Measurements from ENCODE around the gene SMYD4. TPM values are rescaled to one million over a fixed set of nuclear protein-coding genes. Genes with fewer than 3 reads are reported as not detected.
"Not testable (repeated sequence)": the region's sequence is repeated elsewhere in the genome, so short reads cannot be mapped to it uniquely, and the experiment has no call there.

SMYD4 gene, protein sequence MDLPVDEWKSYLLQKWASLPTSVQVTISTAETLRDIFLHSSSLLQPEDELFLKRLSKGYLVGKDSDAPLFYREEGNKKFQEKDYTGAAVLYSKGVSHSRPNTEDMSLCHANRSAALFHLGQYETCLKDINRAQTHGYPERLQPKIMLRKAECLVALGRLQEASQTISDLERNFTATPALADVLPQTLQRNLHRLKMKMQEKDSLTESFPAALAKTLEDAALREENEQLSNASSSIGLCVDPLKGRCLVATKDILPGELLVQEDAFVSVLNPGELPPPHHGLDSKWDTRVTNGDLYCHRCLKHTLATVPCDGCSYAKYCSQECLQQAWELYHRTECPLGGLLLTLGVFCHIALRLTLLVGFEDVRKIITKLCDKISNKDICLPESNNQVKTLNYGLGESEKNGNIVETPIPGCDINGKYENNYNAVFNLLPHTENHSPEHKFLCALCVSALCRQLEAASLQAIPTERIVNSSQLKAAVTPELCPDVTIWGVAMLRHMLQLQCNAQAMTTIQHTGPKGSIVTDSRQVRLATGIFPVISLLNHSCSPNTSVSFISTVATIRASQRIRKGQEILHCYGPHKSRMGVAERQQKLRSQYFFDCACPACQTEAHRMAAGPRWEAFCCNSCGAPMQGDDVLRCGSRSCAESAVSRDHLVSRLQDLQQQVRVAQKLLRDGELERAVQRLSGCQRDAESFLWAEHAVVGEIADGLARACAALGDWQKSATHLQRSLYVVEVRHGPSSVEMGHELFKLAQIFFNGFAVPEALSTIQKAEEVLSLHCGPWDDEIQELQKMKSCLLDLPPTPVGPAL
- 39.8 and 40.9 TPM in 2 replicates for total RNA-seq

DNA sequence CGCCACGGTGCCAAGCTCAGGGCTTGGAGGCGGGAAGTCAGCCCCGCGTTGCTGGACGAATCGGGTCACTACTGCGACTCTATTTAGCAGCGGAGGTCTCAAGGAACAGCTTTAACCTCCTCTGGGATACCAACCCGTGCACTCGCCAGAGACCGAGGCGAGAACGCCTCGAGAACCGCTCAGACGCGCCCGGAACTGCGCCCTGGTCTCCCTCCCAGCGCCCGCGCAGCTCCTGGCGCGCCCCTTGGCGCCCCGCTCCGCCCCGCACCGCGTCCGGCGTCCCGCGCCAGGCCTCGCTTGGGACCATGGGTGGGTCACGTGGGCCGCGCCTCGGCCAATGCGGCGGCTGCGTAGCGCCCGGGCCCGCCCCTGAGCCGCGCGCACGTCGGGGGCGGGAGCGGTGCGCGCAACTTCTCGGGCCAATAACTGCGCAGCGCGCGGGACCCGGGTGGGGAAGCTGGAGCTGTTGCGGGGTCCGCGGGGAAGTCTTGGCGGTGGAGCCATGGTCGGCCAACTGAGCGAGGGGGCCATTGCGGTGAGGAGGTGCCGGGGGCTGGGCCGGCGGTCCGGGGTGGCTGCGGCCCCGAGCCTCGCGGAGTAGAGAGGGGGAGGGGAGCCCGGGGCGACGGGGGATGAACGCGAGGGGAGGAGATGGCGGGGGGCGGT is at the start of gene SMYD4, which contains the start of gene RPA1:
Gene SMYD4 (minus strand): TSS at position 311 of the 666 bp plus-strand sequence. CDS start 1,908 bp downstream, outside the sequence.
Gene RPA1 (plus strand): TSS at position 414 of the 666 bp plus-strand sequence. CDS start 89 bp downstream, at position 503.
- intact Hi-C loops (cut with micrococcal nuclease) = loop anchor here (1.0 to 2.0 kb wide), 5 partner anchors 41 to 201 kb away; partner anchors contain the start of genes DPH1 and RILP

GRCh38 chr17:1878419-1879121 is 48.9 kb upstream of the SMYD4 start:
- intact Hi-C loops (cut with micrococcal nuclease) = no loop called here

DNA sequence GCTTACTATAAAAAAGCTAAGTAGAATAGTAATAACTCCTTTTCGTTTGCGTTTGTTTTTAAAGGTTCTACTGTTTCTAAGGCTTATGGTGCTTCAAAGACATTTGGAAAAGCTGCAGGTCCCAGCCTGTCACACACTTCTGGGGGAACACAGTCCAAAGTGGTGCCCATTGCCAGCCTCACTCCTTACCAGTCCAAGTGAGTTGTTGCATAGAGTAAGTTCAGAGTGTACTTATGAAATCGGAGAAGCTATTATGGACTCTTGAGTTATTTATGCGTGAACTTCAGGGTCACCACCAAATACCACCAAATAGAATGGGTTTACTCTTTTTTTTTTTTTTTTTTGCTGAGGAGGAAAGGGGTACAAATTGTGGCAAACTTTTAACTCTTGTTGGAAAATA is 45.9 kb upstream of the SMYD4 start:
- intact Hi-C loops (cut with micrococcal nuclease) = no loop called here

DNA sequence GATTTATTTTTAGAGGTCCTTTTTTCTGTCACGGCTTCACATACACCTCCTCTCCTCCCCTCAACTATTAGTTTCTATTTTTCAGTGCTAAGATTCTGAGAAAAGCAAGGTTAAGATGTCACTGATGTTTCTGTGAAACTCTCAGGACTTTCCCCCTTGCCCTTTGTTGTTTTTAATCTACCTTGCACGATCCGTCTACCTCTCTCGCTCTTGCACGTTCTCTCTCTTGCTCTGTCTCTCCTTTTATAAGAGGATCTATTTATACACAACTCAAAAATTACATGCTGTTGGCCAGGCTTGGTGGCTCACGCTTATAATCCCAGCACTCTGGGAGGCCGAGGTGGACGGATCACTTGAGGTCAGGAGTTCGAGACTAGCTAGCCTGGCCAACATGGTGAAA is 43.7 kb upstream of the SMYD4 start:
- intact Hi-C loops (cut with micrococcal nuclease) = loop anchor here (1.0 to 5.0 kb wide), 4 partner anchors 152 to 529 kb away; partner anchors contain the start of genes MNT, OVCA2, RILP and RTN4RL1

- intact Hi-C loops (cut with micrococcal nuclease) = loop anchor here (1.0 to 5.0 kb wide), 4 partner anchors 152 to 529 kb away; partner anchors contain the start of genes MNT, OVCA2, RILP and RTN4RL1
Measured at GRCh38 chr17:1872976-1873375, 43.3 kb upstream of the SMYD4 start.

- intact Hi-C loops (cut with micrococcal nuclease) = loop anchor here (5.0 kb wide), 3 partner anchors 170 to 530 kb away; partner anchors contain the start of genes MNT, OVCA2, RILP and SCARF1
Measured at GRCh38 chr17:1872254-1872653, 42.6 kb upstream of the SMYD4 start.

DNA sequence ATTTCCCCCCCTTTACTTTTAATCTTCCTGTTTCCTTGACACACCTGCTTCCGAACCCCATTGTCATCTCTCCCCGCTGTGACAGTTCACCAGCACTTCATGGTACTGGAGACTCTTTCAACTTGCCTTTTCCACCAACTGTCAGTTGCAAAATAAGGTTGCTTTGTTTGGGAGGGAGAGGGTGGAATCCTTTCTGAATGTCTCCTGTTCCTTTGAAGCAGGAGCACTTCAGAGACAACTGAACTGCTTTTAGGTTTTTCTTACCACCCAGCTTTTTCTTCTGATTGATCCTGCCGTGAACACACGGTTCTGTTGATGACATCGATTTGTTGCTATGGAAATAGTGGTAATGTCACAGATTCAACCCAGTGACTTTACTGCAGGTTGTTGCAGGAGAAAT is 42.1 kb upstream of the SMYD4 start:
- intact Hi-C loops (cut with micrococcal nuclease) = loop anchor here (2.0 to 5.0 kb wide), 6 partner anchors 49 to 577 kb away; partner anchors contain the start of genes MNT, OVCA2, RILP and SCARF1

DNA sequence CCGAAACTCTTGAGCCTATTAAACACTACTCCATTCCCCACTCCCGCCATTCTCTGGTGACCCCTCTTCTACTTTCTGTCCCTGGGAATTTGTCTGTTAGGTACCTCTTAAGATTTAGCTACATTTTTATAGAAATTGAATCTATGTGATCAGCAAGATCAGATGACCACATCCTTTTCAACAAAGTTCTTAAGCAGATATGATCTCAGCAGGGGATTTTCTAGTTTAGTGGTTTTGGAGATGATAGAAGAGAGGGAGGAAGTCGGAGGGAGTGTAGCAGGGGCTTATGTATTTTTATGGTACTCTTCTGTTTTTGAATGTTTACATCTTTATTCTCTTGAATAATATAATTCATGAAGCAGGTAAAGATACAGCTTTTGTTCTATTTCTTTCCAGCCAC is 40.9 kb upstream of the SMYD4 start:
- intact Hi-C loops (cut with micrococcal nuclease) = loop anchor here (1.0 to 5.0 kb wide), 9 partner anchors 40 to 576 kb away; partner anchors contain the start of genes MNT, OVCA2, RILP and RPA1

DNA sequence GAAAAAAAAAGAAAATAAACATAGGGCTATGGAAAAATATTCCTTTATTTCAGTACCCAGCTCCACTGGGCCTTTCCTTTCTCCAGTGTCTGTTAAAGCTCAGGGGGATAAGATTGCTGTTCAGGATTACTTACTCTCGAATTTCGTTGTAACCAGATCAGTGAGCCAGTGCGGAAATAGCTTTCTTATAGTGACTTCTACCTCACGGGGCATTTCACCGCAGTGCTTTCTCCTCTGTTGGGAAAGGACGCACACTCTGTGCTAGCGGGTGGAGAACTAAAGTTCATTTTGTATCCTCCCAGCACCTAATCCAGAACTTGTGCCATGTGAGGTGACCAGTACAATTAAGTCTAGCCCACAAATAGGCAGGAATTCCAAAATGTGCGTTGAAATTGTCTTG is 38.4 kb upstream of the SMYD4 start:
- intact Hi-C loops (cut with micrococcal nuclease) = loop anchor here (5.0 kb wide), 1 partner anchor 201 kb away; no protein-coding TSS in a partner anchor

GRCh38 chr17:1867307-1867706 is 37.6 kb upstream of the SMYD4 start:
- intact Hi-C loops (cut with micrococcal nuclease) = loop anchor here (5.0 kb wide), 1 partner anchor 200 kb away; no protein-coding TSS in a partner anchor

DNA sequence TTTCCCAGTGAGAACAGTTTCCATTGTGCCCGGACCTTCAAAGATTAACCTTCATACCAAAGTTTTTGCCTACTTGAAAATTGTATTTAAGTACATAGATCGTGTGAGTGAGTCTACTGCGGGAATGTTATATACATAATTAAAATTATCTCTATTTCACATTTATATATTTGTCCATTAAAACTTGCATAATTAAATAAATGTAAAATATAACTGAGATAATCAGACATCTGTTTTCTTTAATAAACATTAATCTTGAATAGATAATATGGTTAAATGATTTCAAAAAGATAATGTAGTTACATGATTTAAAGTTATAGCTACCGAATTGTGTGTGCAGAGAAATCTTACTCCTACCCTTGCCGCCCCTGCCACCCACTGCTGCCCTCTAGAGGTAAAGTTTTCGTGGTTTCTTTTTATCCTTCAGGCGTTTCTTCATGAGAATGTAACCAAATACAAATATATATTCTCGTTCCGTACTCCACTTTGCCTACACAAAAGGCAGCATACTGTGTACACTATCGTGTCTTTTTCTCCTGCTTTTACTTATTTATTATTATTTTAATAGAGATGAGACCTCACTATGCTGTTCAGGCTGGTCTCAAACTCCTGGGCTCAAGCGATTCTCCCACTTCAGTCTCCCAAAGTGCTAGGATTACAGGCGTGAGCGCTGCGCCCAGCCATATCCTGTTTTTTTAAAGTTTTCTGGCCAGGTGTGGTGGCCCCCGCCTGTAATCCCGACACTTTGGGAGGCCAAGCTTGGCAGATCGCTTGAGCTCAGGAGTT is 35.7 kb upstream of the SMYD4 start:
- intact Hi-C loops (cut with micrococcal nuclease) = loop anchor here (1.0 to 5.0 kb wide), 2 partner anchors 145 to 198 kb away; no protein-coding TSS in a partner anchor

- intact Hi-C loops (cut with micrococcal nuclease) = no loop called here
Measured at GRCh38 chr17:1861391-1862010, 31.8 kb upstream of the SMYD4 start.

DNA sequence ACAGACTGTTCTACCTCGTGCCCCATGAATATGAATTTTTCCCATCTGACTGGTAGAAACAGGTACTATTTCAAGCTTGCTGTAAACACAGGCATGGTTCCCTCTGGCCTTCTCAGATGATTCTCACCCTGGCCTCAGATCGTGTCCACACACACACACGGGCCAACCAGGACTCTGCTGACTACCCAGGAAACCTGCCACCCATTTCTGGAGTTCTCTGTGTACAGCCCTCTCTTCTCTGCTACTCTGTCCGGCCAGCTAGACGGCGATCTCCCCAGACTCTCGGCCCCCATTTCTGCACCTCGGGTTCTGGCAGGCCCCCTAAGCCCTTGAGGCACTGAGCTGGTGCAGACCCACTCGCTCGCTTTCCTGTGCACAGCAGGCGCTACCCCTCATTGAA is 31.3 kb upstream of the SMYD4 start:
- intact Hi-C loops (cut with micrococcal nuclease) = no loop called here

GRCh38 chr17:1856462-1856861 is 26.8 kb upstream of the SMYD4 start:
- intact Hi-C loops (cut with micrococcal nuclease) = not testable (repeated sequence)

DNA sequence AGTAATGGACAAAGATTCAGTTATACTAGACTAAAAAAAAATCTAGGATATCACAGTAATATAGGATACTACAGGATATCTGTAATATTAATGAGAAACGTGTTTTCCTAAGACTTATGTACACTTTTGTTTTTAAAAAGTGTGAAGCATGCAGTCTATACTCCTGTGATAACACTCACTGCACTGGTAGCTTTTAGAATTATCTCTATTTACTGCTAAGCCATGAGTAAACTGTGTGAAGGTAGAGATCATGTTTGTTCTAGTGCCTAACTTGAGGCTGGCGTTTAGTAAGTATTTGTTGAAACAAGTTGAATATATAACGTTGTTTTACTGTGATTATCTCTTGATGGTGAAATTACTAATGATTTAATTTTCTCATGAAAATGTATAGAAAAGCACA is 24.0 kb upstream of the SMYD4 start:
- intact Hi-C loops (cut with micrococcal nuclease) = no loop called here

GRCh38 chr17:1852327-1852726 is 22.6 kb upstream of the SMYD4 start:
- intact Hi-C loops (cut with micrococcal nuclease) = no loop called here

DNA sequence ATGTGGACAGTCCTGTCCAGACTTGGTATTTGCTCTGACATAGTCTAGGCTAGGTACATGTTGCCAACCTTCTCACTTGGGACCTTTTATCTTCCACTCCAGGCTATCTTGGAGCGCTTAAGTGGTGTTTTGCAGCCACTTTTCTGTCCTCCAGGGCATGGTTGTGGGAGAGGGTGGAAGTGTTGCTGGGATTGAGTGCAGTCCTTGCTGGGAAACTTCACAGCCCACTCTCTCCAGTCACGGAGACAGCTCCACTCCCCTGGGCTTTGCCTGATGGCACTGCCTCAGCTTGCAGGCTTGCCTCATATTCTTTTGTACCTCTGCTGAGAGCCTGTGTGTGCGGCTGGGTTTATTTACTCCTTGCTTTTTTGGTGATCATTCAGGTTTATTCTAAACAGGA is 17.5 kb upstream of the SMYD4 start:
- intact Hi-C loops (cut with micrococcal nuclease) = no loop called here

- intact Hi-C loops (cut with micrococcal nuclease) = no loop called here
Measured at GRCh38 chr17:1843947-1844346, 14.2 kb upstream of the SMYD4 start.

DNA sequence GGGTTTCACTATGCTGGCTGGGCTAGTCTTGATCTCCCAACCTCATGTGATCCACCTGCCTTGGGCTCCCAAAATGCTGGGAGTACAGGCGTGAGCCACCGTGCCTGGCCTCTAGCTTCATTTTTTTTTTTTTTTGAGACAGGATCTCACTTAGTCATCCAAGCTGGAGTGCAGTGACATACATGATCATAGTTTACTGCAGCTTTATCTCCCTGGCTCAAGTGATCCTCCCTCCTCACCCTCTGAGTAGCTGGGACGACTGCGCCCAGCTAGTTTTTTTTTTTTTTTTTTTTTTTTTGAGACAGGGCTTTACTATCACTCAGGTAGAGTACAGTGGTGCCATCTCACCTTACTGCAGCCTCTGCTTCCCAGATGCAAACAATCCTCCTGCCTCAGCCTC is 9.8 kb upstream of the SMYD4 start:
- intact Hi-C loops (cut with micrococcal nuclease) = no loop called here

All from T-helper 1 cell treated with Interleukin-12 subunit alpha and Interleukin-12 subunit beta and Interleukin-4 antibody, amounts not matched to agents 30 ng/mL and 1 ng/mL, for 36 hours (primary cell).